ENCODE results near the gene ZNF410. TPM values are rescaled to one million over a fixed set of nuclear protein-coding genes. Genes with fewer than 3 reads are reported as not detected.
"Not testable (repeated sequence)": the region's sequence is repeated elsewhere in the genome, so short reads cannot be mapped to it uniquely, and the experiment has no call there.

The ZNF410 gene
- total RNA-seq: 10 to 100 TPM; 47.7 to 71.4 (median 54.4) TPM
- polyA plus RNA-seq: 10 to 100 TPM; 37.0 to 65.4 TPM
- long read RNA-seq, donor 1, transcript ZNF410-201 (11 exons, 2,293 nt): minor isoform, 80 of 509 reads
- long read RNA-seq, donor 1, transcript ZNF410-211 (12 exons, 2,601 nt): major isoform, 257 of 509 reads
- long read RNA-seq, donor 1, transcript ZNF410-217 (12 exons, 1,961 nt): minor isoform, 17 of 509 reads
- long read RNA-seq, donor 1, partial matches to known transcripts: 53 of 509 reads
- long read RNA-seq, donor 1, other reads (novel, unspliced or antisense): 101 of 509 reads
- long read RNA-seq, donor 2, transcript ZNF410-211 (12 exons, 2,601 nt): major isoform, 11 of 22 reads
- long read RNA-seq, donor 2, partial matches to known transcripts: 11 of 22 reads
- long read RNA-seq, donor 2, other reads (novel, unspliced or antisense): 0 of 22 reads
- long read RNA-seq, donor 3, transcript ZNF410-201 (11 exons, 2,293 nt): minor isoform, 27 of 146 reads
- long read RNA-seq, donor 3, transcript ZNF410-211 (12 exons, 2,601 nt): major isoform, 85 of 146 reads
- long read RNA-seq, donor 3, partial matches to known transcripts: 3 of 146 reads
- long read RNA-seq, donor 3, other reads (novel, unspliced or antisense): 30 of 146 reads

GRCh38 chr14:73886449-73887317 is at the start of gene ZNF410:
Gene ZNF410 (plus strand): TSS chr14:73886859. CDS start chr14:73892176, 5,317 bp downstream.
- no peaks in the 10 kb centered on the region for H3K36me3 ChIP-seq
- no peaks in the 10 kb centered on the region for H3K27me3 ChIP-seq
- H3K4me1 ChIP-seq (ENCODE audit: insufficient read depth): peaks cover 3% of the 10 kb centered on the region
- no peaks in the 10 kb centered on the region for H3K9me3 ChIP-seq
- TF ChIP-seq POLR2A (IDR thresholded peaks at IDR 0.05) (peak; percentile 82), EP300 (IDR thresholded peaks at IDR 0.05) (peak; percentile 61), CTCF (IDR thresholded peaks at IDR 0.05) (no peak)
- DNase-seq: peak; percentile 92 to 95 (median 93)
- peak within 1 kb of the TSS; percentile 90 to 92 for H3K27ac ChIP-seq
- H3K4me3 ChIP-seq: peak within 1 kb of the TSS; percentile 77
- intact Hi-C loops (cut with DNase I): loop anchor here in 2 of 4 donors (2.0 to 10.0 kb wide), 2 partner anchors 64 to 128 kb away; partner anchors contain the start of genes BBOF1 (in 1 of the 2), COQ6 (in 1 of the 2), ENTPD5 (in 1 of the 2) and FAM161B (in 1 of the 2)
- 0% methylated on average over 35 to 65 of the region's 65 CpGs for WGBS, 3 donors

DNA sequence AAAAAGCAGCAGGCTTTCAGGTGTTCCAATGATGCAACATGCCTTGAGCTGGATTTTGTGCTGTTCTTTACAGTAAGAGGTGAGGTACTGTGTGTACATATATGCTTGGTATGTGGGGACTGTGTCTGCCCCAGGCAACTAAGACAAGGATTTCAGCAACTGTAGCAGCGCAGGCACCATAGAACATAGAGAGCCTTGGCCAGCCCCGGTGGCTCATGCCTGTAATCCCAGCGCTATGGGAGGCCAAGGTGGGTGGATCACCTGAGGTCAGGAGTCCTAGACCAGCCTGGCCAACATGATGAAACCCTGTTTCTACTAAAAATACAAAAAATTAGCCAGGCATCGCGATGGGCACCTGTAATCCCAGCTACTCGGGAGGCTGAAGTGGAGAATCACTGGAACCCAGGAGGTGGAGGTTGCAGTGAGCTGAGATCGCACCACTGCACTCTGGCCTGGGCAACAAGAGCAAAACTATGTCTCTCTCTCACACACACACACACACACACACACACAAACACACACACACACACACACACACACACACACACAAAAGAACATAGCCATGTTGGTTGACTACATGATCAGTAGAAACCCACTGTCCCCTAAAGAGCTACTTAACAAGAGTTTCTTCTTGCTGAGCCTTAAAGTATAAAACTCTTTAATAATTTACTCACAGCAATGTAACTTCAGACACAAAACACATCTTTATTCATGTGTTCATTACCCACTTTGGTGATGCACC is 48.2 kb upstream of the ZNF410 start:
- H3K4me3 ChIP-seq; H3K27me3 ChIP-seq; H3K27ac ChIP-seq; H3K9me3 ChIP-seq; DNase-seq; H3K4me1 ChIP-seq (ENCODE audit: insufficient read depth); H3K36me3 ChIP-seq; intact Hi-C loops (cut with DNase I): not testable (repeated sequence)
- 90 to 95% (median 94%) methylated on average over 7 of the region's 7 CpGs for WGBS, 3 donors

GRCh38 chr14:73842201-73842600 is 44.5 kb upstream of the ZNF410 start:
- TF ChIP-seq CTCF (IDR thresholded peaks at IDR 0.05): no peak
- TF ChIP-seq POLR2A (IDR thresholded peaks at IDR 0.05): no peak
- TF ChIP-seq EP300 (IDR thresholded peaks at IDR 0.05): no peak
- no peak for DNase-seq
- 96 to 100% (median 100%) methylated on average over 1 of the region's 1 CpG for WGBS, 3 donors
- no peaks in the 10 kb centered on the region for H3K9me3 ChIP-seq
- H3K36me3 ChIP-seq: no peaks in the 10 kb centered on the region
- H3K27ac ChIP-seq: no peak overlapping the region
- no peaks in the 10 kb centered on the region for H3K4me1 ChIP-seq (ENCODE audit: insufficient read depth)
- no peak overlapping the region for H3K4me3 ChIP-seq
- intact Hi-C loops (cut with DNase I): no loop called here
- no peaks in the 10 kb centered on the region for H3K27me3 ChIP-seq

DNA sequence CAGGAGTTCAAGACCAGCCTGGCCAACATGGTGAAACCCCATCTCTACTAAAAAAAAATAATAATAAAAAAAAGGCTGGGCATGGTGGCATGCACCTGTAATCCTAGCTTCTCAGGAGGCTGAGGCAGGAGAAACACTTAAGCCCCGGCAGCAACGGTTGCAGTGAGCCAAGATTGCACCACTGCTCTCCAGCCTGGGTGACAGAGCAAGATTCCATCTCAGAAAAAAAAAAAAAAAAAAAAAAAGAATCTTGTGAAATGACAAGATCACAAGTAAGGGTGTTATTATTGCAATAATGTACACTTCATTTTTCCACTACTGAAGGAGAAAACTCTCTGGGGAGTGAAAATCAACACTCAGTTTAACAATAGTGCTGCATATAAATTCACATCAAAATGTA is 43.8 kb upstream of the ZNF410 start:
- no peaks in the 10 kb centered on the region for H3K9me3 ChIP-seq
- H3K27ac ChIP-seq: no peak overlapping the region
- no peaks in the 10 kb centered on the region for H3K27me3 ChIP-seq
- TF ChIP-seq POLR2A (IDR thresholded peaks at IDR 0.05) (no peak), CTCF (IDR thresholded peaks at IDR 0.05) (no peak), EP300 (IDR thresholded peaks at IDR 0.05) (no peak)
- DNase-seq: no peak
- intact Hi-C loops (cut with DNase I): no loop called here
- WGBS, 3 donors: 61 to 77% (median 69%) methylated on average over 2 of the region's 2 CpGs
- no peaks in the 10 kb centered on the region for H3K4me1 ChIP-seq (ENCODE audit: insufficient read depth)
- no peak overlapping the region for H3K4me3 ChIP-seq
- H3K36me3 ChIP-seq: no peaks in the 10 kb centered on the region

Data from ovary (tissue), 10 donors.